Measurements from ENCODE around the gene AKAP9. TPM values are rescaled to one million over a fixed set of nuclear protein-coding genes. Genes with fewer than 3 reads are reported as not detected.

AKAP9 gene
- total and polyA plus RNA-seq, 9 of the 15 experiments (the other 6 are each of a cell fraction or from before 2014, with no cell fraction given) = 25.5 to 80.9 (median 46.3) TPM

DNA sequence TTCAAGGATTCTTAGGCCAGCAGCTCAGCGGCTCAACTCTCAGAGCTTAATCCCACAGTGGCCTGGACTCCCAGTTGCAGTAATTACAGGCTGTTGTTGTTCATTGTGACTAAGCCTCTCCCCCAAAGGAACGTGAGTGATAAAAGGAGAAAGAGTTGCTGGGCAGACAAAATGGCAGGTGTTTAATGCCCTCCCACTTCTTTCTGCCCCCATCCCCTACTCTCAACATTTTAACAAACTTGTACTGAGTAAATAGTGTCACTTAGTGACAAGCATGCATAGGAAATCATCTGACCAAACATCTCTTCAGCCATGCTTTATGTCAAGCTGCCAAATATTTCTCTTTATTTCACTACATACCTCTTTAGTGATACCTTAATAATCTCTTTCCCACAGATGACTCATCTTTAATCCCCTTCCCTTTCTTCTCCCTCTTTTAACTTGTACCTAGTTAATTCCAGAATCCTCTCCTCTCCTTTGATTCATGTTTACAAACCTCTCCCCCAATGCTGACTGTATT lies 47.8 kb upstream of the AKAP9 start (continued):
- TF ChIP-seq, protein P1, sequence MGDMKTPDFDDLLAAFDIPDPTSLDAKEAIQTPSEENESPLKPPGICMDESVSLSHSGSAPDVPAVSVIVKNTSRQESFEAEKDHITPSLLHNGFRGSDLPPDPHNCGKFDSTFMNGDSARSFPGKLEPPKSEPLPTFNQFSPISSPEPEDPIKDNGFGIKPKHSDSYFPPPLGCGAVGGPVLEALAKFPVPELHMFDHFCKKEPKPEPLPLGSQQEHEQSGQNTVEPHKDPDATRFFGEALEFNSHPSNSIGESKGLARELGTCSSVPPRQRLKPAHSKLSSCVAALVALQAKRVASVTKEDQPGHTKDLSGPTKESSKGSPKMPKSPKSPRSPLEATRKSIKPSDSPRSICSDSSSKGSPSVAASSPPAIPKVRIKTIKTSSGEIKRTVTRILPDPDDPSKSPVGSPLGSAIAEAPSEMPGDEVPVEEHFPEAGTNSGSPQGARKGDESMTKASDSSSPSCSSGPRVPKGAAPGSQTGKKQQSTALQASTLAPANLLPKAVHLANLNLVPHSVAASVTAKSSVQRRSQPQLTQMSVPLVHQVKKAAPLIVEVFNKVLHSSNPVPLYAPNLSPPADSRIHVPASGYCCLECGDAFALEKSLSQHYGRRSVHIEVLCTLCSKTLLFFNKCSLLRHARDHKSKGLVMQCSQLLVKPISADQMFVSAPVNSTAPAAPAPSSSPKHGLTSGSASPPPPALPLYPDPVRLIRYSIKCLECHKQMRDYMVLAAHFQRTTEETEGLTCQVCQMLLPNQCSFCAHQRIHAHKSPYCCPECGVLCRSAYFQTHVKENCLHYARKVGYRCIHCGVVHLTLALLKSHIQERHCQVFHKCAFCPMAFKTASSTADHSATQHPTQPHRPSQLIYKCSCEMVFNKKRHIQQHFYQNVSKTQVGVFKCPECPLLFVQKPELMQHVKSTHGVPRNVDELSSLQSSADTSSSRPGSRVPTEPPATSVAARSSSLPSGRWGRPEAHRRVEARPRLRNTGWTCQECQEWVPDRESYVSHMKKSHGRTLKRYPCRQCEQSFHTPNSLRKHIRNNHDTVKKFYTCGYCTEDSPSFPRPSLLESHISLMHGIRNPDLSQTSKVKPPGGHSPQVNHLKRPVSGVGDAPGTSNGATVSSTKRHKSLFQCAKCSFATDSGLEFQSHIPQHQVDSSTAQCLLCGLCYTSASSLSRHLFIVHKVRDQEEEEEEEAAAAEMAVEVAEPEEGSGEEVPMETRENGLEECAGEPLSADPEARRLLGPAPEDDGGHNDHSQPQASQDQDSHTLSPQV (IDR thresholded peaks at IDR 0.05) = peak; percentile 72
- TF ChIP-seq ARID1B (IDR thresholded peaks at IDR 0.05) (peak; percentile 52), SP2 (IDR thresholded peaks at IDR 0.05; ENCODE audit: extremely low read depth, low read depth, low read length, poor library complexity, severe bottlenecking) (no peak), FOXJ2 (tag; IDR thresholded peaks at IDR 0.05) (peak; percentile 34; the same call in 1 of the 2 replicates), ARID2 (IDR thresholded peaks at IDR 0.05) (no peak), NFRKB (IDR thresholded peaks at IDR 0.05; ENCODE audit: low read depth) (no peak), ZNF175 (CRISPR knock-in tag; IDR thresholded peaks at IDR 0.05; ENCODE audit: low read depth) (0 out of 2 replicates have a peak, but pooled peaks have one; percentile 40), C11orf30 (IDR thresholded peaks at IDR 0.05; ENCODE audit: low read depth) (peak; percentile 8; the same call in 1 of the 2 replicates), CTBP1 (IDR thresholded peaks at IDR 0.05; ENCODE audit: borderline replicate concordance) (no peak), SREBF1 (IDR thresholded peaks at IDR 0.05; ENCODE audit: borderline replicate concordance, low read depth, low read length) (no peak), ZNF695 (CRISPR knock-in tag; IDR thresholded peaks at IDR 0.05) (no peak), FOXK2 (conservative IDR thresholded peaks at IDR 0.05 in 1 of 2, IDR thresholded peaks at IDR 0.05 in 1 of 2; ENCODE audit: low read depth in 2 of 2) (peak; percentile 42 to 68; a peak in 2 of 4 replicates), JUND (IDR thresholded peaks at IDR 0.05; ENCODE audit: borderline replicate concordance, low read depth, low read length) (no peak), JUND (tag; IDR thresholded peaks at IDR 0.05; ENCODE audit: borderline replicate concordance, low read depth, low read length) (0 out of 3 replicates have a peak, but pooled peaks have one; percentile 17), EHMT2 (IDR thresholded peaks at IDR 0.05) (peak; percentile 66), NFIC (IDR thresholded peaks at IDR 0.05) (peak; percentile 31), HNRNPL (IDR thresholded peaks at IDR 0.05; ENCODE audit: low read depth, low read length) (no peak), TCF3 (CRISPR knock-in tag; IDR thresholded peaks at IDR 0.05) (no peak), ZNF316 (IDR thresholded peaks at IDR 0.05) (0 out of 2 replicates have a peak, but pooled peaks have one; percentile 3)
- TF ChIP-seq, protein P2, sequence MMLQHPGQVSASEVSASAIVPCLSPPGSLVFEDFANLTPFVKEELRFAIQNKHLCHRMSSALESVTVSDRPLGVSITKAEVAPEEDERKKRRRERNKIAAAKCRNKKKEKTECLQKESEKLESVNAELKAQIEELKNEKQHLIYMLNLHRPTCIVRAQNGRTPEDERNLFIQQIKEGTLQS (IDR thresholded peaks at IDR 0.05) = peak; percentile 76
- TF ChIP-seq, protein P2 (CRISPR knock-in tag; conservative IDR thresholded peaks at IDR 0.05) = no peak
- TF ChIP-seq, protein P3, sequence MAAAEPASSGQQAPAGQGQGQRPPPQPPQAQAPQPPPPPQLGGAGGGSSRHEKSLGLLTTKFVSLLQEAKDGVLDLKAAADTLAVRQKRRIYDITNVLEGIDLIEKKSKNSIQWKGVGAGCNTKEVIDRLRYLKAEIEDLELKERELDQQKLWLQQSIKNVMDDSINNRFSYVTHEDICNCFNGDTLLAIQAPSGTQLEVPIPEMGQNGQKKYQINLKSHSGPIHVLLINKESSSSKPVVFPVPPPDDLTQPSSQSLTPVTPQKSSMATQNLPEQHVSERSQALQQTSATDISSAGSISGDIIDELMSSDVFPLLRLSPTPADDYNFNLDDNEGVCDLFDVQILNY (CRISPR knock-in tag; IDR thresholded peaks at IDR 0.05) = no peak
- TF ChIP-seq, protein P4, sequence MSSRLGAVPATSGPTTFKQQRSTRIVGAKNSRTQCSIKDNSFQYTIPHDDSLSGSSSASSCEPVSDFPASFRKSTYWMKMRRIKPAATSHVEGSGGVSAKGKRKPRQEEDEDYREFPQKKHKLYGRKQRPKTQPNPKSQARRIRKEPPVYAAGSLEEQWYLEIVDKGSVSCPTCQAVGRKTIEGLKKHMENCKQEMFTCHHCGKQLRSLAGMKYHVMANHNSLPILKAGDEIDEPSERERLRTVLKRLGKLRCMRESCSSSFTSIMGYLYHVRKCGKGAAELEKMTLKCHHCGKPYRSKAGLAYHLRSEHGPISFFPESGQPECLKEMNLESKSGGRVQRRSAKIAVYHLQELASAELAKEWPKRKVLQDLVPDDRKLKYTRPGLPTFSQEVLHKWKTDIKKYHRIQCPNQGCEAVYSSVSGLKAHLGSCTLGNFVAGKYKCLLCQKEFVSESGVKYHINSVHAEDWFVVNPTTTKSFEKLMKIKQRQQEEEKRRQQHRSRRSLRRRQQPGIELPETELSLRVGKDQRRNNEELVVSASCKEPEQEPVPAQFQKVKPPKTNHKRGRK (tag; IDR thresholded peaks at IDR 0.05) = peak; percentile 52; the same call in 1 of the 2 replicates
